HG02970 (cell line): ENCODE results near the gene NFKBIE.
"Not testable (repeated sequence)": the region's sequence is repeated elsewhere in the genome, so short reads cannot be mapped to it uniquely, and the experiment has no call there.

Experiments
- ATAC-seq: cut with Tn5 transposase; IDR thresholded peaks from one replicate; pipeline ENCODE4 v1.9.1; 2021; ENCODE audit warnings: mild to moderate bottlenecking, moderate library complexity, moderate number of reproducible peaks; ENCODE audit not compliant: unreplicated experiment, low FRiP score

Gene NFKBIE

DNA sequence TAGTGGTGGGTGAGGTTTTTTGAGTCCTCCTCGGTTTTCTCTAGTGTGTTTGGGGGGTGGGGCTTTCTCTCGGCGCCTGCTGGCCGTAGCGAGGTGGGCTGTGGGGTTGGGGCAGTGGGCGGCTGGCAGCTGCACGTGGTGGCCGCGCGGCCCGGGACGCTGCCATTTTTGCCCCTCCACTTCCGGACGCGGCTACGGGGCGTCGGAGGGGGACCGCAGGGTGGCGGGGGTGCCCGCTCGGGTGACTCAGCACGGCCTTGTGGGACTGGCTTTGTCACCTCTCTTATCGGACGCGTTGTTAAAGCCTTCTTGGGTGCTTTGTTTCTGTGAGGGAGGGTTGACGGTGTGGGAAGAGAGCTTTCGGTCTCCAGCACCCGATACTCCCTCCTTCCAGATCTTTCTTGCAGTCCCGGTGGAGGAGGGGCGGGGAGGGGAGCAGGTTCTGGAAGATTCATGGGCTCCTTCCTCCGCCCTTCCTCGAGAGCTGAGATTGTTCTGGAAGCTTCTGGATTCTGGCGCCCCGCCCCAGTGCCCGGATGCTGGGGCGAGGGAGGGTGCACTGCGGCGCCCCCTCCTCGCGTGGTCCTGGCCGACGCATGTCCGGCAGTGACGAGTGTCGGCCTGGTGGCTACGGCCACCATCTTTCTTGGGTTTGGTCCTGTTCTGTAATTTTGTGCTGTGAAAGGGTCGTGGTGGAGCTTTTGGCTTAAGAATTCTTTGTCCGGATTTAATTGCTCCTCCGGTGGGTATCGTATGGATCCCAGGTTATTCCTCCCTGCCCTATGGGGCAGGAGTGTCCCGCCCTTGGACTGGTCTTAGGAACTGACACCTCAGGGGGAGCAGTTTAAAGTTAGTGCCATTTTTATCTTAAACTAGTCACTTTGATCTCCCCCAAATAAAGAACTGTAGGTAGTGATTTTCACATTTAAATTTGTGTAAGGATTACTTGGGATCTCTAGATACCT lies 17.7 kb downstream of the NFKBIE start:
- ATAC-seq = peak; percentile 29

DNA sequence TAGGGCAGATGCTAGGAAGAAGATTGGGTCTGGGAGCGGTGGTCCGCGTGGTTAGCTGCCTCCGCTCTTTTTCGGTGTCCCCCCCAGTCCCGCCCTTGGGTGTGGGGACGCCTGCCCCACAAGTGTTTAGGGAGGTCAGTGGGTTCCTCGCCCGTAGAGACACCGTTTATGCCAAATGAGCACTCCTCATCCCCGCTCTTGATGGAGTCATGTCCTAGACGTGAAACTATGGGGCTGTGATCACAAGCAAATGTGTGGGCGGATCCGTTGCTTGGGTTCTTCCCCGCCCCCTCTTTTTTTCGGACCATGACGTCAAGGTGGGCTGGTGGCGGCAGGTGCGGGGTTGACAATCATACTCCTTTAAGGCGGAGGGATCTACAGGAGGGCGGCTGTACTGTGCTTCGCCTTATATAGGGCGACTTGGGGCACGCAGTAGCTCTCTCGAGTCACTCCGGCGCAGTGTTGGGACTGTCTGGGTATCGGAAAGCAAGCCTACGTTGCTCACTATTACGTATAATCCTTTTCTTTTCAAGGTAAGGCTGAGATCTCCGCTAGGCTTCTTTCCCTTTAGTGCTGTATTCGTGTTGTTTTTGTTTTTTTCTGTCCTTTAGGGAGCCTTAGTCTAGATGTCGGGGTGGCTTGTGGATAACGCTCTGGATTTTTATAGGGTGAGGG lies 18.6 kb downstream of the NFKBIE start, which contains the start of gene HSP90AB1:
TSS of gene HSP90AB1 (plus strand) at position 439 of the 675 bp plus-strand sequence. CDS start 1,529 bp downstream, outside the sequence.
- ATAC-seq = peak; percentile 67

- peak; percentile 41 for ATAC-seq
Observed at GRCh38 chr6:44245912-44246662, 19.3 kb downstream of the NFKBIE start.

- ATAC-seq = no peak
Observed at GRCh38 chr6:44245391-44245911, 19.9 kb downstream of the NFKBIE start.

DNA sequence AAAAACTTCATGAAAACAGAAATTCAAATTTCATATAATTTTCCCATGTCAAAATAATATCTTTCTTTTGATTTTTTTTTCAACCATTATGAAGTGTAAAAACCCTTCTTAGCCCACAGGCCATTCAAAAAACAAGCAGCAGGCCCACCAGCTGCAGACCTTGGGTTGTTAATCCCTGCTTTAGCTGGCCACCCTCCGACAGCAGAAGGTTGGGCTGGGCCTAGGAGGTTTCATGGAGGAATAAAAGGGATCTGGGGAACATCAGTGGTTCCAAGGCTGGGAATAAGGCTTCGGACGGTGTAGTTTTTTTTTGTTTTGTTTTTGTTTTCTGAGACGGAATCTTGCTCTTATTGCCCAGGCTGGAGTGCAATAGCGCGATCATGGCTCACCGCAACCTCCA lies 22.0 kb downstream of the NFKBIE start:
- no peak for ATAC-seq

- ATAC-seq = no peak
Observed at GRCh38 chr6:44238687-44239350, 26.5 kb downstream of the NFKBIE start.

DNA sequence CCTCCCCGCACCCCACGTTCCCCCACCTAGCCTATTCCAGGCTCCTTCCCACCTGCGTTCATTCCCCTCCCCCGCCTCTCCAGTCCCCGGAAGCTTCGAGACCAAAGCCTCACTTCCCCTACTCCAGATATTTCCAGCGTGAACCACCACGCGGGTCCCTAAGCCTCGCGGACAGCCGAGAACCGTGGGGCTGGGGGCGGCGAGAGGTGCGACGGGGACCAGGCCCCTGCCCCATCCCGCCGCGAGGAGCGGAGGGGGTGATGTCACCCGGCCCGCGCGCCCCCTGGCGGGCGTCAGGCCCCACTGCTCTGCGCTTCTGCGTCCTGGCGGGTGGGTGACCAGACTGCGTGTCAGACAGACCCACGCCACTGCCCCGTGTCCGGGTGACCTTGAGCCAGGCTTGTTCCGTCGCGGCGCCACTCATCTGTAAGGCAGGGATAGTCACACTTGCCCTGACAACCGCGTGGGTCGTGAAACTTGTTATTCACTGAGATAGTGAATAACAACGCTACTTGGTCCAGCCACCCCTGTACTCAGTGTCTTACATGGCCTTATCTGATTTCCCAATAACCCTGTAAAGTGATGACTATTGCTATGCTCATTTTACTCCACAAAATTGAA lies 27.4 kb downstream of the NFKBIE start:
- peak; percentile 73 for ATAC-seq

GRCh38 chr6:44237021-44237812 lies 28.1 kb downstream of the NFKBIE start:
- ATAC-seq = no peak

DNA sequence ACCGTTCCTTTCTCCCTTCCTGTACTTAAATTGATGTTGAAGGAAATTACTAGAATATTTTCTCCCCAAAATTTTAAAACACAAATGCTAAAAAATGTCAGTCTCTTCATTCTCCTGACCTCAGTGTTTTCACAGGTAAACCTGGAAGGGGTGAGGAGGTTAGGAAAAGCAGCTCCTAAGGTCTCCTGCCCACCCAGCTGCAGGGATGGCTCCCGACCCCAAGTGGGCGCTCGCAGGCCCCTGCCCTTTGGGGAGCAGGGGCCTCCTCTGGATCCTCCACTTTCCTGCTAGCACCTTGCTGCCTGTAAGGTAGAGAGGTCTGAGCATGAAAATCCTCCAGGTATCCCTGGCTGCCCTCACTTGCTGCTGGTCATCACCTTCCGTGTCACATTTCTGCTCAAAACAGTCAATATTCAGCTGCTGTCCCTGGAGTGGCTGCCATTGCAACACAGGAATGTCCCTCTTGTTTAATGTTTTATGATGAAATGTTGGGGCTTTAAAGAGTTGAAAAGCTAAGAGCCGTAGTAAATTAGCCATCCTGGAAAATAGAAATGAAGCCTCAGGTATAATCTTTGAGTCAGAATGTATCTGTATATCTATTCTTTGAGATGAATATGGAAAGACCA lies 29.3 kb downstream of the NFKBIE start:
- no peak for ATAC-seq

GRCh38 chr6:44235269-44235668 lies 30.1 kb downstream of the NFKBIE start:
- ATAC-seq = no peak

- ATAC-seq = no peak
Observed at GRCh38 chr6:44234101-44235025, 31.0 kb downstream of the NFKBIE start.

- ATAC-seq = no peak
Observed at GRCh38 chr6:44233567-44234100, 31.7 kb downstream of the NFKBIE start.

- no peak for ATAC-seq
Observed at GRCh38 chr6:44232676-44233566, 32.4 kb downstream of the NFKBIE start.

- not testable (repeated sequence) for ATAC-seq
Observed at GRCh38 chr6:44231426-44231825, 33.9 kb downstream of the NFKBIE start.

- ATAC-seq = no peak
Observed at GRCh38 chr6:44230034-44230675, 35.2 kb downstream of the NFKBIE start.
